WTC11 (cell line): ENCODE results near the gene PAIP2B.

ENCODE experiments used
- ATF3 ChIP-seq: sonication (generic); formaldehyde crosslinking; conservative IDR thresholded peaks from 2 replicates; pipeline ENCODE4 v1.8.1; 2022; ENCODE audit warnings: mild to moderate bottlenecking, missing genetic modification reagents
- CBFB ChIP-seq: sonication (generic); formaldehyde crosslinking; IDR thresholded peaks from 2 replicates; pipeline ENCODE4 v1.8.1; 2022; ENCODE audit warnings: mild to moderate bottlenecking, low read depth, missing genetic modification reagents
- CREB1 ChIP-seq: sonication (generic); formaldehyde crosslinking; IDR thresholded peaks from 2 replicates; pipeline ENCODE4 v1.8.0; 2023; ENCODE audit warnings: mild to moderate bottlenecking, missing genetic modification reagents
- CREM ChIP-seq: sonication (generic); formaldehyde crosslinking; IDR thresholded peaks from 2 replicates; pipeline ENCODE4 v1.8.1; 2022; ENCODE audit warnings: mild to moderate bottlenecking, missing genetic modification reagents, moderate library complexity
- CTCF ChIP-seq: fragments of 200-600 bp; IDR thresholded peaks from 2 replicates; pipeline ENCODE4 v1.8.0; 2022; ENCODE audit warnings: antibody characterized with exemption
- ETV6 ChIP-seq: sonication (generic); formaldehyde crosslinking; IDR thresholded peaks from 2 replicates; pipeline ENCODE4 v1.8.1; 2022; ENCODE audit warnings: mild to moderate bottlenecking, missing genetic modification reagents
- FOXK1 ChIP-seq: sonication (generic); formaldehyde crosslinking; IDR thresholded peaks from 2 replicates; pipeline ENCODE4 v1.8.0; 2022; ENCODE audit warnings: mild to moderate bottlenecking, moderate library complexity, missing genetic modification reagents
- NR2C2 ChIP-seq: sonication (generic); formaldehyde crosslinking; IDR thresholded peaks from 2 replicates; pipeline ENCODE4 v1.8.0; 2022; ENCODE audit warnings: mild to moderate bottlenecking, missing genetic modification reagents
- SMAD4 ChIP-seq: sonication (generic); formaldehyde crosslinking; IDR thresholded peaks from 2 replicates; pipeline ENCODE4 v1.8.0; 2022; ENCODE audit warnings: mild to moderate bottlenecking, missing genetic modification reagents
- STAT6 ChIP-seq: sonication (generic); formaldehyde crosslinking; conservative IDR thresholded peaks from 2 replicates; pipeline ENCODE4 v1.8.1; 2023; ENCODE audit warnings: mild to moderate bottlenecking, low read depth, missing genetic modification reagents, moderate library complexity
- TEAD4 ChIP-seq: sonication (generic); formaldehyde crosslinking; IDR thresholded peaks from 2 replicates; pipeline ENCODE4 v1.8.0; 2022; ENCODE audit warnings: mild to moderate bottlenecking, missing genetic modification reagents
- ZNF263 ChIP-seq: sonication (generic); formaldehyde crosslinking; IDR thresholded peaks from 2 replicates; pipeline ENCODE4 v1.8.1; 2022; ENCODE audit warnings: low read depth, mild to moderate bottlenecking, moderate library complexity, missing genetic modification reagents
- ZNF317 ChIP-seq: sonication (generic); formaldehyde crosslinking; IDR thresholded peaks from 2 replicates; pipeline ENCODE4 v1.8.1; 2023; ENCODE audit warnings: low read depth, mild to moderate bottlenecking, moderate library complexity, missing genetic modification reagents, borderline replicate concordance

GRCh38 chr2:71151620-71152019, 75.3 kb downstream of the PAIP2B start:
- TF ChIP-seq ETV6 (CRISPR knock-in tag) = no peak
- TF ChIP-seq CREM (CRISPR knock-in tag) = no peak
- TF ChIP-seq CREB1 = no peak
- TF ChIP-seq FOXK1 (CRISPR knock-in tag) = no peak
- no peak for TF ChIP-seq STAT6 (CRISPR knock-in tag)
- no peak for TF ChIP-seq ZNF263
- no peak for TF ChIP-seq ATF3 (CRISPR knock-in tag)
- no peak for TF ChIP-seq CTCF
- no peak for TF ChIP-seq CBFB
- no peak for TF ChIP-seq SMAD4
- no peak for TF ChIP-seq ZNF317 (CRISPR knock-in tag)
- TF ChIP-seq NR2C2 (CRISPR knock-in tag) = no peak
- TF ChIP-seq TEAD4 (CRISPR knock-in tag) = no peak
